ENCODE results near the gene ERMP1.
"Not testable (repeated sequence)": the region's sequence is repeated elsewhere in the genome, so short reads cannot be mapped to it uniquely, and the experiment has no call there.

DNA sequence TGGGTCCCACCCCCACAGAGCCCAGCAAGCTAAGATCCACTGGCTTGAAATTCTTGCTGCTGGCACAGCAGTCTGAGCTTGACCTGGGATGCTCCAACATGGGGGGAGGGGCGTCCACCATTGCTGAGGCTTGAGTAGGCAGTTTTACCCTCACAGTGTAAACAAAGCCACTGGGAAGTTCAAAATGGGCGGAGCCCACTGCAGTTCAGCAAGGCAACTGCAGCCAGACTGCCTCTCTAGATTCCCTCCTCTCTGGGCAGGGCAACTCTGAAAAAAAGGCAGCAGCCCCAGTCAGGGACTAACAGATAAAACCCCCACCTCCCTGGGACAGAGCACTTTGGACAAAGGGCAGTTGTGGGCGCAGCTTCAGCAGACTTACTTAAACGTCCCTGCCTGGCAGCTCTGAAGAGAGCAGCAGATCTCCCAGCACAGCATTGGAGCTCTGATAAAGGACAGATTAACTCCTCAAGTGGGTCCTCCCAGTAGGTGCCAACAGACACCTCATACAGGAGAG, 53.2 kb downstream of the ERMP1 start:
- not testable (repeated sequence) for TF ChIP-seq EZH2 (IDR thresholded peaks at IDR 0.05; ENCODE audit: low read depth, low read length, severe bottlenecking); POLR2AphosphoS5 (IDR thresholded peaks at IDR 0.05; ENCODE audit: low read depth, low read length); TBP (IDR thresholded peaks at IDR 0.05; ENCODE audit: low read depth, low read length); TCF12 (IDR thresholded peaks at IDR 0.05; ENCODE audit: low read depth, low read length); RAD21 (IDR thresholded peaks at IDR 0.05 in 1 of 2, conservative IDR thresholded peaks at IDR 0.05 in 1 of 2; ENCODE audit: low read depth in 2 of 2, low read length in 2 of 2); POLR2A (IDR thresholded peaks at IDR 0.05; ENCODE audit: control extremely low read depth in 1 of 2, low read depth in 2 of 2, low read length in 2 of 2); BACH1 (IDR thresholded peaks at IDR 0.05; ENCODE audit: low read length)
- TF ChIP-seq, protein P1, sequence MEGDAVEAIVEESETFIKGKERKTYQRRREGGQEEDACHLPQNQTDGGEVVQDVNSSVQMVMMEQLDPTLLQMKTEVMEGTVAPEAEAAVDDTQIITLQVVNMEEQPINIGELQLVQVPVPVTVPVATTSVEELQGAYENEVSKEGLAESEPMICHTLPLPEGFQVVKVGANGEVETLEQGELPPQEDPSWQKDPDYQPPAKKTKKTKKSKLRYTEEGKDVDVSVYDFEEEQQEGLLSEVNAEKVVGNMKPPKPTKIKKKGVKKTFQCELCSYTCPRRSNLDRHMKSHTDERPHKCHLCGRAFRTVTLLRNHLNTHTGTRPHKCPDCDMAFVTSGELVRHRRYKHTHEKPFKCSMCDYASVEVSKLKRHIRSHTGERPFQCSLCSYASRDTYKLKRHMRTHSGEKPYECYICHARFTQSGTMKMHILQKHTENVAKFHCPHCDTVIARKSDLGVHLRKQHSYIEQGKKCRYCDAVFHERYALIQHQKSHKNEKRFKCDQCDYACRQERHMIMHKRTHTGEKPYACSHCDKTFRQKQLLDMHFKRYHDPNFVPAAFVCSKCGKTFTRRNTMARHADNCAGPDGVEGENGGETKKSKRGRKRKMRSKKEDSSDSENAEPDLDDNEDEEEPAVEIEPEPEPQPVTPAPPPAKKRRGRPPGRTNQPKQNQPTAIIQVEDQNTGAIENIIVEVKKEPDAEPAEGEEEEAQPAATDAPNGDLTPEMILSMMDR (IDR thresholded peaks at IDR 0.05; ENCODE audit: control extremely low read depth in 1 of 3, insufficient read depth in 1 of 3, low read depth in 1 of 3, low read length in 3 of 3) = not testable (repeated sequence)
- TF ChIP-seq, protein P2, sequence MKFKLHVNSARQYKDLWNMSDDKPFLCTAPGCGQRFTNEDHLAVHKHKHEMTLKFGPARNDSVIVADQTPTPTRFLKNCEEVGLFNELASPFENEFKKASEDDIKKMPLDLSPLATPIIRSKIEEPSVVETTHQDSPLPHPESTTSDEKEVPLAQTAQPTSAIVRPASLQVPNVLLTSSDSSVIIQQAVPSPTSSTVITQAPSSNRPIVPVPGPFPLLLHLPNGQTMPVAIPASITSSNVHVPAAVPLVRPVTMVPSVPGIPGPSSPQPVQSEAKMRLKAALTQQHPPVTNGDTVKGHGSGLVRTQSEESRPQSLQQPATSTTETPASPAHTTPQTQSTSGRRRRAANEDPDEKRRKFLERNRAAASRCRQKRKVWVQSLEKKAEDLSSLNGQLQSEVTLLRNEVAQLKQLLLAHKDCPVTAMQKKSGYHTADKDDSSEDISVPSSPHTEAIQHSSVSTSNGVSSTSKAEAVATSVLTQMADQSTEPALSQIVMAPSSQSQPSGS (IDR thresholded peaks at IDR 0.05; ENCODE audit: low read length) = not testable (repeated sequence)

Measured in H1 (cell line).